CD14-positive monocyte (primary cell): ENCODE measurements around the gene ZNF48. TPM values are rescaled to one million over a fixed set of nuclear protein-coding genes. Genes with fewer than 3 reads are reported as not detected.
A peak's percentile ranks its signal among the peaks of the same experiment; 100 is the strongest.

Experiments used
- DNase-seq, 3 donors: peaks; one replicate each; pipeline ENCODE4 v3.0.0-alpha.2; 2011 to 2022
- H2AFZ ChIP-seq: 2 replicates; pipeline ENCODE4 v1.6.0; 2012; ENCODE audit warnings: mild to moderate bottlenecking, low read depth, low read length, inconsistent platforms; ENCODE audit not compliant: insufficient read depth, poor library complexity, severe bottlenecking
- H3K27ac ChIP-seq, 2 donors: 1 replicate in 1 of 2; 2 replicates in 1 of 2; pipeline ENCODE4 v1.5.1; 2012 to 2013; ENCODE audit warnings: low read length in 2 of 2, control low read depth in 1 of 2, inconsistent platforms in 1 of 2, low read depth in 1 of 2, mild to moderate bottlenecking in 1 of 2
- H3K27me3 ChIP-seq, 2 donors: one replicate each; pipeline versions ENCODE4 v1.6.0 to v1.6.1; 2011 to 2013; ENCODE audit warnings: low read length in 2 of 2; ENCODE audit not compliant: control insufficient read depth in 2 of 2, insufficient read depth in 2 of 2
- H3K36me3 ChIP-seq, 2 donors: replicated peaks in 1 of 2; 1 replicate in 1 of 2; 2 replicates in 1 of 2; pipeline versions ENCODE4 v1.5.1 to v1.6.1; 2012 to 2013; ENCODE audit warnings: low read length in 2 of 2, control low read depth in 1 of 2, inconsistent platforms in 1 of 2, mild to moderate bottlenecking in 1 of 2; ENCODE audit not compliant: insufficient read depth in 2 of 2, control insufficient read depth in 1 of 2
- H3K4me1 ChIP-seq, 2 donors: 1 replicate in 1 of 2; 2 replicates in 1 of 2; pipeline versions ENCODE4 v1.5.1 to v1.6.1; 2012 to 2013; ENCODE audit warnings: low read length in 2 of 2, control low read depth in 1 of 2, inconsistent platforms in 1 of 2, mild to moderate bottlenecking in 1 of 2, moderate library complexity in 1 of 2; ENCODE audit not compliant: insufficient read depth in 2 of 2, control insufficient read depth in 1 of 2
- H3K4me2 ChIP-seq: replicated peaks from 2 replicates; pipeline ENCODE3; 2012; ENCODE audit warnings: low read length, moderate library complexity, mild to moderate bottlenecking; ENCODE audit not compliant: poor library complexity, severe bottlenecking; ENCODE audit errors: extremely low read depth
- H3K4me3 ChIP-seq, 3 experiments: fragments of 200-600 bp in 1 of 3; sonication (generic) in 1 of 3; replicated peaks in 1 of 3; 1 replicate in 2 of 3; 2 replicates in 1 of 3; pipeline ENCODE4 v1.5.1; 2011 to 2013; ENCODE audit warnings: low read length in 3 of 3, mild to moderate bottlenecking in 3 of 3, control low read depth in 2 of 3, low read depth in 2 of 3, inconsistent platforms in 1 of 3, moderate library complexity in 1 of 3
- H3K79me2 ChIP-seq: 2 replicates; pipeline ENCODE4 v1.6.0; 2012; ENCODE audit warnings: mild to moderate bottlenecking, control low read depth, inconsistent platforms, low read length, moderate library complexity; ENCODE audit not compliant: insufficient read depth
- H3K9ac ChIP-seq: 2 replicates; pipeline ENCODE4 v1.6.0; 2017; ENCODE audit warnings: low read length, mild to moderate bottlenecking; ENCODE audit not compliant: insufficient read depth, poor library complexity, severe bottlenecking
- H3K9me3 ChIP-seq, 2 donors: replicated peaks in 1 of 2; 1 replicate in 1 of 2; 2 replicates in 1 of 2; pipeline versions ENCODE4 v1.5.1 to v1.6.1; 2012 to 2013; ENCODE audit warnings: low read length in 2 of 2, control low read depth in 1 of 2; ENCODE audit not compliant: control insufficient read depth in 1 of 2, insufficient read depth in 1 of 2
- H4K20me1 ChIP-seq: 2 replicates; pipeline ENCODE4 v1.6.0; 2012; ENCODE audit warnings: mild to moderate bottlenecking, low read length, control low read depth, moderate library complexity; ENCODE audit not compliant: insufficient read depth
- H3K27ac Mint-ChIP-seq, 7 donors: one replicate each; pipeline ENCODE4 v1.8.0; 2020; ENCODE audit warnings: mild to moderate bottlenecking in 7 of 7, mixed read lengths in 7 of 7, moderate library complexity in 6 of 7, inconsistent platforms in 2 of 7
- H3K27me3 Mint-ChIP-seq, 3 donors: one replicate each; pipeline ENCODE4 v1.8.0; 2021 to 2022; ENCODE audit warnings: low read depth in 3 of 3, mild to moderate bottlenecking in 3 of 3, mixed read lengths in 3 of 3, moderate library complexity in 3 of 3, inconsistent platforms in 1 of 3
- H3K36me3 Mint-ChIP-seq, 2 donors: one replicate each; pipeline ENCODE4 v1.8.0; 2020; ENCODE audit warnings: mixed read lengths in 2 of 2, inconsistent platforms in 1 of 2, mild to moderate bottlenecking in 1 of 2
- H3K4me1 Mint-ChIP-seq: one replicate; pipeline ENCODE4 v1.8.0; 2020; ENCODE audit warnings: mild to moderate bottlenecking, mixed read lengths
- H3K4me3 Mint-ChIP-seq, 2 donors: one replicate each; pipeline ENCODE4 v1.8.0; 2020; ENCODE audit warnings: mild to moderate bottlenecking in 2 of 2, mixed read lengths in 2 of 2, moderate library complexity in 1 of 2
- H3K9me3 Mint-ChIP-seq, 7 donors: one replicate each; pipeline ENCODE4 v1.8.0; 2020 to 2022; ENCODE audit warnings: mixed read lengths in 7 of 7, mild to moderate bottlenecking in 6 of 7, moderate library complexity in 6 of 7, inconsistent platforms in 2 of 7
- WGBS: methylation state at CpG from one replicate; pipeline ENCODE4 v1.1.5; 2013; ENCODE audit warnings: missing lambda C conversion rate; ENCODE audit not compliant: insufficient coverage; 5-methylcytosine and 5-hydroxymethylcytosine counted together
- intact Hi-C, 2 donors: fragments of 100-400 bp; cut with micrococcal nuclease; formaldehyde crosslinking; loops; one replicate each; pipeline versions ENCODE4 v1.15.0 to v1.15.1; 2023
- polyA plus RNA-seq, 3 donors: library from polyadenylated mRNA; depleted of rRNA in 1 of 3; unstranded in 2 of 3; stranded (reverse) in 1 of 3; fragments of 300-500 nt in 2 of 3; fragments of >200 nt in 1 of 3; fragmentation: Illumina TruSeq in 2 of 3; gene quantifications; 1 replicate in 2 of 3; 2 replicates in 1 of 3; pipeline ENCODE4 v1.2.3, GENCODE V29; 2012 to 2021
- TF ChIP-seq, protein P1 (sequence below): fragments of 200-600 bp; IDR thresholded peaks from one replicate; pipeline ENCODE4 v1.8.0; 2022; ENCODE audit warnings: antibody characterized with exemption, mild to moderate bottlenecking

The ZNF48 gene
- polyA plus RNA-seq, 3 donors, result 0.67 to 1.4 (median 0.93) TPM

DNA sequence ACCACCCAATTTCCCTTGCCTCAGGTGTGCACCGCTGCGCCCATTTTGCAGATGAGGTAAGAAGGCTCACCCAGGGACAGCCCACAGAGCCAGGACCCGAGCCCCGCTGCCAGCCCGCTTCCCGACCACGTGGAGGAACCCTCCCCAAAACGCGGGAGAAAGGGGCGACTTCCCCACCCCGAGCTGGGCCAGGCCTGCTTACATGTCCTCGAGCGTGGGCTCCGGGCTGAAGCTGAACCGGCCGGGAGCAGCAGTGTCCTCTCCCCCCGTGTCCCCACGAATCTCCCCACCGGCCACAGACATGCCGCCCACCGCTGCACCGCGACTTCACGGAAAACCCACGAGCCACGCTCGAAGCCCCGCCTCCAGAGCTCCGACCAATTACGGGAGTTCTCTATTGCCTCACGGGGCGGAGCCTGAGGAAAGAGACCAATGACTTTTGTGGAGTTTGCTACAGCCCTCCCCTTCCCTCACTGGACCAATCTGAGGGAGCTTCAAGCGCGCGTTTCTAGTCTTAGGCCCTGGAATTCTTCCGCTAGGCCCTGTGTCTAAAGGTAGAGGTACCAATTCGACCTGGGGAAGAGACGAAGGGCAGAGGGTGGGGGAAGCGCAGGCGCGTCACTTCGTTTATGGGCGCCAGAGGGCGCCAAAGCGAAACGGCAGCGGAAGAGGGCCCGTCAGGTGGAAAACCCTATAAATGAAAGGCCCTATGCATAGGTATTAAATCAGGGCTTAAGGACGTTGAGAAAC, 34.6 kb downstream of the ZNF48 start, which contains the start of gene DCTPP1:
Gene DCTPP1, minus strand, starts transcription at position 353 of the 750 bp plus-strand sequence. Its CDS starts 50 bp downstream, at position 303.
- Histone ChIP-seq H2AFZ (peak within 1 kb of the TSS; percentile 80), H3K4me1 (peaks cover 20 to 26% of the 10 kb centered on the region in 2 donors), H3K79me2 (peaks cover 31% of the 10 kb centered on the region), H3K9ac (peak within 1 kb of the TSS; percentile 44), H3K4me3 (peak within 1 kb of the TSS; percentile 53 to 86 (median 64)), H3K36me3 (peaks cover under 1 to 11% of the 10 kb centered on the region in 2 donors), H4K20me1 (no peaks in the 10 kb centered on the region), H3K27ac (peak within 1 kb of the TSS; percentile 52 to 69), H3K9me3 (no peaks in the 10 kb centered on the region), H3K27me3 (no peaks in the 10 kb centered on the region), H3K4me2 (peak within 1 kb of the TSS; percentile 100)
- H3K4me1 Mint-ChIP-seq, result peaks cover 5% of the 10 kb centered on the region
- no peak within 1 kb of the TSS for H3K4me3 Mint-ChIP-seq
- intact Hi-C loops, result no loop called here
- H3K36me3 Mint-ChIP-seq, result peaks cover 12 to 20% of the 10 kb centered on the region in 2 donors
- peak within 1 kb of the TSS in 4 of 7 donors; percentile 60 to 74 (median 61) for H3K27ac Mint-ChIP-seq
- H3K27me3 Mint-ChIP-seq, result peaks cover 0 to 2% (median 0%) of the 10 kb centered on the region in 3 donors
- peak; percentile 94 to 99 (median 97) for DNase-seq
- TF ChIP-seq, protein P1, sequence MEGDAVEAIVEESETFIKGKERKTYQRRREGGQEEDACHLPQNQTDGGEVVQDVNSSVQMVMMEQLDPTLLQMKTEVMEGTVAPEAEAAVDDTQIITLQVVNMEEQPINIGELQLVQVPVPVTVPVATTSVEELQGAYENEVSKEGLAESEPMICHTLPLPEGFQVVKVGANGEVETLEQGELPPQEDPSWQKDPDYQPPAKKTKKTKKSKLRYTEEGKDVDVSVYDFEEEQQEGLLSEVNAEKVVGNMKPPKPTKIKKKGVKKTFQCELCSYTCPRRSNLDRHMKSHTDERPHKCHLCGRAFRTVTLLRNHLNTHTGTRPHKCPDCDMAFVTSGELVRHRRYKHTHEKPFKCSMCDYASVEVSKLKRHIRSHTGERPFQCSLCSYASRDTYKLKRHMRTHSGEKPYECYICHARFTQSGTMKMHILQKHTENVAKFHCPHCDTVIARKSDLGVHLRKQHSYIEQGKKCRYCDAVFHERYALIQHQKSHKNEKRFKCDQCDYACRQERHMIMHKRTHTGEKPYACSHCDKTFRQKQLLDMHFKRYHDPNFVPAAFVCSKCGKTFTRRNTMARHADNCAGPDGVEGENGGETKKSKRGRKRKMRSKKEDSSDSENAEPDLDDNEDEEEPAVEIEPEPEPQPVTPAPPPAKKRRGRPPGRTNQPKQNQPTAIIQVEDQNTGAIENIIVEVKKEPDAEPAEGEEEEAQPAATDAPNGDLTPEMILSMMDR, result peak; percentile 74
- H3K9me3 Mint-ChIP-seq, result peaks cover 0 to under 1% (median 0%) of the 10 kb centered on the region in 7 donors
- WGBS, result 0% methylated on average over 44 of the region's 49 CpGs

DNA sequence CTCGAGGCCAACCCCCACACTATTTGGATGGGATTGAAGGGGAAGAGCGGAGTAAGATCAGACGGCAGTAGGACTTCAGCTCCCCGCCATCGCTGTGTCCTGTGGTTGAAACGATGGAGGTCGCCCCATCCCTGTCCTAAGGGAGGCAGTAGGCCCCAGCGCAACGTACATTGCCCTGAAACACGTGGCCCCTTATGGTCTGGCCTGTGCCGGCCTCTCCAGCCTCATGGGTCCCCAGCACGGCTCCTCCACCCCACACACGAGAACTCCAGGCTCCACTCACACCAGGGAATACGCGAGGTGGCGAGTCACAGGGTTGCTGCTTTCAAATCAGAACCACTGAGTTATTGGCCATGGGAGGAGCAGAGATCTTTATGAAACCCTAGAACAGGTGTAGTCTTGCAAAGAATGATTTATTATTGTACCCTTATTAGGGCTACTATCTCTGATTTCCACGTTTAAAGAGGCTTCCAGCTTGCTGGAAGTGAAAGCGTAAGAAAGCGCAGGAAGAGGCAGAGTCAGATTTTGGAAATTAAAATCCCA, 35.3 kb downstream of the ZNF48 start:
- peaks cover 20 to 26% of the 10 kb centered on the region in 2 donors for H3K4me1 ChIP-seq
- Mint-ChIP-seq H3K4me3 (no peak overlapping the region), H3K27ac (no peak overlapping the region), H3K4me1 (peaks cover 5% of the 10 kb centered on the region), H3K9me3 (no peaks in the 10 kb centered on the region), H3K27me3 (peaks cover 0 to 2% (median 0%) of the 10 kb centered on the region in 3 donors), H3K36me3 (peaks cover 10 to 15% of the 10 kb centered on the region in 2 donors)
- peaks cover 0 to 11% of the 10 kb centered on the region in 2 donors for H3K36me3 ChIP-seq
- TF ChIP-seq, protein P1, result peak; percentile 45
- intact Hi-C loops, result no loop called here
- H3K27ac ChIP-seq, result peak overlapping the region; percentile 52 to 69
- H4K20me1 ChIP-seq, result no peaks in the 10 kb centered on the region
- WGBS, result 61% methylated on average over 10 of the region's 19 CpGs
- H3K4me3 ChIP-seq, result peak overlapping the region in 2 of 3 experiments; percentile 64 to 86
- DNase-seq, result no peak
- peaks cover 31% of the 10 kb centered on the region for H3K79me2 ChIP-seq
- peak overlapping the region; percentile 80 for H2AFZ ChIP-seq
- H3K9me3 ChIP-seq, result no peaks in the 10 kb centered on the region
- H3K27me3 ChIP-seq, result no peaks in the 10 kb centered on the region
- H3K9ac ChIP-seq, result peak overlapping the region; percentile 33
- H3K4me2 ChIP-seq, result peak overlapping the region; percentile 100
